ENCODE results near the gene CALM3.
A peak's percentile ranks its signal among the peaks of the same experiment; 100 is the strongest.

Gene CALM3

GRCh38 chr19:46648060-46648960, 47.2 kb downstream of the CALM3 start:
- Histone ChIP-seq H3K4me1 (no peaks in the 10 kb centered on the region), H3K27me3 (ENCODE audit: low read depth) (no peaks in the 10 kb centered on the region), H3K36me3 (replicated peaks) (no peaks in the 10 kb centered on the region), H3K4me3 (no peak overlapping the region), H3K9me3 (no peaks in the 10 kb centered on the region; the same call in 1 of the 2 replicates)
- no peak for DNase-seq (ENCODE audit: low spot score in 2 of 2)
- in situ Hi-C loops (cut with MboI; ENCODE audit: low sequenced_read_pairs) = no loop called here

GRCh38 chr19:46648961-46649960, 48.1 kb downstream of the CALM3 start:
- Histone ChIP-seq H3K9me3 (no peaks in the 10 kb centered on the region; the same call in 1 of the 2 replicates), H3K4me3 (no peak overlapping the region), H3K36me3 (replicated peaks) (no peaks in the 10 kb centered on the region), H3K4me1 (no peaks in the 10 kb centered on the region), H3K27me3 (ENCODE audit: low read depth) (no peaks in the 10 kb centered on the region)
- no peak for DNase-seq (ENCODE audit: low spot score in 2 of 2)
- in situ Hi-C loops (cut with MboI; ENCODE audit: low sequenced_read_pairs) = no loop called here

GRCh38 chr19:46650445-46650844, 49.3 kb downstream of the CALM3 start:
- in situ Hi-C loops (cut with MboI; ENCODE audit: low sequenced_read_pairs) = no loop called here
- Histone ChIP-seq H3K4me1 (no peaks in the 10 kb centered on the region), H3K4me3 (no peak overlapping the region), H3K36me3 (replicated peaks) (no peaks in the 10 kb centered on the region), H3K27me3 (ENCODE audit: low read depth) (no peaks in the 10 kb centered on the region), H3K9me3 (no peaks in the 10 kb centered on the region; the same call in 1 of the 2 replicates)
- DNase-seq (ENCODE audit: low spot score in 2 of 2) = no peak

GRCh38 chr19:46654621-46655152, 53.6 kb downstream of the CALM3 start:
- in situ Hi-C loops (cut with MboI; ENCODE audit: low sequenced_read_pairs) = no loop called here
- Histone ChIP-seq H3K4me1 (peaks cover 4% of the 10 kb centered on the region), H3K36me3 (replicated peaks) (no peaks in the 10 kb centered on the region), H3K9me3 (no peaks in the 10 kb centered on the region), H3K27me3 (ENCODE audit: low read depth) (no peaks in the 10 kb centered on the region), H3K4me3 (no peak overlapping the region)
- DNase-seq (ENCODE audit: low spot score in 2 of 2) = no peak

- Histone ChIP-seq H3K27me3 (ENCODE audit: low read depth) (no peaks in the 10 kb centered on the region), H3K36me3 (replicated peaks) (no peaks in the 10 kb centered on the region), H3K4me3 (no peak overlapping the region), H3K4me1 (peaks cover 12% of the 10 kb centered on the region), H3K9me3 (no peaks in the 10 kb centered on the region)
- in situ Hi-C loops (cut with MboI; ENCODE audit: low sequenced_read_pairs) = no loop called here
- DNase-seq (ENCODE audit: low spot score in 2 of 2) = no peak
Observed at GRCh38 chr19:46656541-46656940, 55.4 kb downstream of the CALM3 start.

GRCh38 chr19:46659151-46660007, 58.2 kb downstream of the CALM3 start:
- H3K9me3 ChIP-seq = no peaks in the 10 kb centered on the region
- H3K36me3 ChIP-seq (replicated peaks) = no peaks in the 10 kb centered on the region
- H3K27me3 ChIP-seq (ENCODE audit: low read depth) = no peaks in the 10 kb centered on the region
- in situ Hi-C loops (cut with MboI; ENCODE audit: low sequenced_read_pairs) = loop anchor here (5.0 to 10.0 kb wide), 2 partner anchors 47 to 125 kb away; no protein-coding TSS in a partner anchor
- H3K4me1 ChIP-seq = peaks cover 16% of the 10 kb centered on the region
- DNase-seq (ENCODE audit: low spot score in 2 of 2) = peak; percentile 16 to 66
- peak overlapping the region; percentile 44 for H3K4me3 ChIP-seq

GRCh38 chr19:46660008-46660517, 58.9 kb downstream of the CALM3 start:
- H3K36me3 ChIP-seq (replicated peaks) = no peaks in the 10 kb centered on the region
- in situ Hi-C loops (cut with MboI; ENCODE audit: low sequenced_read_pairs) = loop anchor here (5.0 to 10.0 kb wide), 2 partner anchors 48 to 125 kb away; no protein-coding TSS in a partner anchor
- no peaks in the 10 kb centered on the region for H3K27me3 ChIP-seq (ENCODE audit: low read depth)
- peaks cover 16% of the 10 kb centered on the region for H3K4me1 ChIP-seq
- peak overlapping the region; percentile 44 for H3K4me3 ChIP-seq
- H3K9me3 ChIP-seq = no peaks in the 10 kb centered on the region
- DNase-seq (ENCODE audit: low spot score in 2 of 2) = peak in 1 of 2 experiments; percentile 54

Data from HAP-1 (cell line).